ENCODE results near the gene MICU1. TPM values are rescaled to one million over a fixed set of nuclear protein-coding genes. Genes with fewer than 3 reads are reported as not detected.

MICU1 gene
- total RNA-seq, 1 experiment from 2014 or later, result 39.4 TPM

- no peak for TF ChIP-seq EGR1 (IDR thresholded peaks at IDR 0.05; ENCODE audit: low read depth)
- no peak for TF ChIP-seq ELF1 (IDR thresholded peaks at IDR 0.05; ENCODE audit: borderline replicate concordance, low read depth)
- no peak for TF ChIP-seq ATF3 (IDR thresholded peaks at IDR 0.05)
- no peak for TF ChIP-seq TCF7L2 (IDR thresholded peaks at IDR 0.05; ENCODE audit: borderline replicate concordance, extremely low read depth, insufficient read depth, insufficient read length)
- TF ChIP-seq ZNF274 (IDR thresholded peaks at IDR 0.05; ENCODE audit: low read depth, low read length), result no peak
- TF ChIP-seq REST (IDR thresholded peaks at IDR 0.05; ENCODE audit: low read depth), result no peak
- no peak for TF ChIP-seq FOSL1 (IDR thresholded peaks at IDR 0.05; ENCODE audit: low read depth)
- no peak for TF ChIP-seq SIN3A (IDR thresholded peaks at IDR 0.05; ENCODE audit: low read depth)
- no peak for TF ChIP-seq EZH2phosphoT487 (IDR thresholded peaks at IDR 0.05; ENCODE audit: borderline replicate concordance)
- TF ChIP-seq ZBTB33 (IDR thresholded peaks at IDR 0.05; ENCODE audit: extremely low read depth, insufficient replicate concordance, low read length), result no peak
- TF ChIP-seq YY1 (IDR thresholded peaks at IDR 0.05; ENCODE audit: extremely low read depth, insufficient replicate concordance, low read depth, low read length), result no peak
- no peak for TF ChIP-seq CBX3 (IDR thresholded peaks at IDR 0.05; ENCODE audit: low read depth)
- no peak overlapping the region for H3K9ac ChIP-seq (ENCODE audit: low read length)
- no peaks in the 10 kb centered on the region for H3K36me3 ChIP-seq (ENCODE audit: control insufficient read depth in 1 of 2, insufficient read depth in 2 of 2, low read length in 2 of 2)
- no peaks in the 10 kb centered on the region for H3K27me3 ChIP-seq (ENCODE audit: insufficient read depth, low read length)
- RAD21 ChIA-PET (ENCODE audit: low non-redundant PET in 1 of 2, low total read pairs in 2 of 2, uncharacterized antibody in 2 of 2, unreplicated experiment in 2 of 2), result no interaction called here
- no peak overlapping the region for H2AFZ ChIP-seq (ENCODE audit: low read depth, low read length, poor library complexity, severe bottlenecking)
- DNase-seq (ENCODE audit: low read depth, low spot score) (no peak), ATAC-seq (no peak)
- H3K9me3 ChIP-seq (ENCODE audit: control insufficient read depth in 1 of 2, insufficient read depth in 1 of 2, low read depth in 1 of 2, low read length in 2 of 2), result no peaks in the 10 kb centered on the region
- H4K20me1 ChIP-seq (ENCODE audit: insufficient read depth), result no peaks in the 10 kb centered on the region
- no peak overlapping the region for H3K4me2 ChIP-seq (ENCODE audit: low read length)
- no peak overlapping the region for H3K4me3 ChIP-seq (replicated peaks in 1 of 2; ENCODE audit: low read depth in 1 of 2, low read length in 2 of 2)
- H3K4me1 ChIP-seq (ENCODE audit: control insufficient read depth in 1 of 2, insufficient read depth in 2 of 2, low read length in 2 of 2), result no peaks in the 10 kb centered on the region
- intact Hi-C loops (cut with micrococcal nuclease), result no loop called here
- H3K79me2 ChIP-seq (ENCODE audit: insufficient read depth, low read length), result no peaks in the 10 kb centered on the region
- no peaks in the 10 kb centered on the region for H3K9me2 ChIP-seq (ENCODE audit: insufficient read depth)
- CTCF ChIA-PET, result no interaction called here
- POLR2A ChIA-PET, result no interaction called here
- BruUV-seq (replicated peaks), result TSS peak; percentile 28
- no peak overlapping the region for H3K27ac ChIP-seq (ENCODE audit: low read depth, low read length)
These were observed 203.9 kb downstream of the MICU1 start for GRCh38 chr10:72421885-72422540.

Measured in HCT116 (cell line).